Cardiac ventricle fibroblast (primary cell): ENCODE data around the gene TESPA1. TPM values are rescaled to one million over a fixed set of nuclear protein-coding genes. Genes with fewer than 3 reads are reported as not detected.

Experiments used
- total RNA-seq: library from RNA; depleted of rRNA; stranded (reverse); fragments of >200 nt; gene quantifications from 2 replicates; pipeline ENCODE4 v1.2.3, GENCODE V29; 2015

Gene TESPA1
- total RNA-seq = not detected in 2 replicates

GRCh38 chr12:54984658-54985376, at the start of gene TESPA1:
TESPA1 (minus strand) TSS chr12:54984762; CDS start chr12:54974562, 10,200 bp downstream.

GRCh38 chr12:55019784-55020183, 35.2 kb upstream of the TESPA1 start, which contains the start of gene NEUROD4:
NEUROD4 (plus strand) TSS chr12:55019974; CDS start chr12:55026440, 6,466 bp downstream.

Other genes with a start within 250 kb of the TESPA1 start
- gene MUCL1, start 130.2 kb downstream of the TESPA1 start, total RNA-seq = not detected in 2 replicates
- not detected in 2 replicates for gene NEUROD4, start 35.2 kb upstream of the TESPA1 start, total RNA-seq
- not detected in 2 replicates for gene OR9K2, start 141.6 kb upstream of the TESPA1 start, total RNA-seq
- not detected in 2 replicates for gene OR10A7, start 236.3 kb upstream of the TESPA1 start, total RNA-seq